GM12801 (cell line): ENCODE data around the gene PGR.

Experiments used
- CTCF ChIP-seq: IDR thresholded peaks from one replicate; pipeline ENCODE4 v1.5.1; 2011; ENCODE audit warnings: control low read depth; ENCODE audit not compliant: insufficient read length; ENCODE audit errors: extremely low read depth

Gene PGR

GRCh38 chr11:101008961-101009689 is 120.5 kb downstream of the PGR start:
- no peak for TF ChIP-seq CTCF

- no peak for TF ChIP-seq CTCF
Observed at GRCh38 chr11:101003468-101003867, 126.1 kb downstream of the PGR start.

GRCh38 chr11:100999756-101000155 is 129.9 kb downstream of the PGR start:
- TF ChIP-seq CTCF, result no peak

- TF ChIP-seq CTCF, result no peak
Observed at GRCh38 chr11:100994966-100995365, 134.6 kb downstream of the PGR start.

DNA sequence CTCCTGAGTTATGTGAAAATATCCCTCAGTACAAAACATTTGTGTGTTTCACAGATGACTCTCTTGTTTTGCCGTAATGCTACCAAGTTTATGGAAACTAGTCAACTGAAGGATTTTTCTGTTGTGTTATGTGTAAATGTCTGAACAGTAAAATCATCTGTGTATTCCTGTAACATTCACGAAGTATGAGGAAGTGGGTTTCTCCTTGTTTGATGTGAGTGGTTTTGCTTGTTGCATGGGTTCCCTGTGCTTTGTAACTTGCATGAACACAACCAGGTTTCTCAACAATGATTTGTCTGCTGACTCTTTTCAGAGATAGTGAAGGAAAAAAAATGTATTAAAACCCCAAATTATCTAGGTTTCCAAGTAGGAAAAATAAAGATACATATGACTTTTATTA is 138.1 kb downstream of the PGR start:
- no peak for TF ChIP-seq CTCF

DNA sequence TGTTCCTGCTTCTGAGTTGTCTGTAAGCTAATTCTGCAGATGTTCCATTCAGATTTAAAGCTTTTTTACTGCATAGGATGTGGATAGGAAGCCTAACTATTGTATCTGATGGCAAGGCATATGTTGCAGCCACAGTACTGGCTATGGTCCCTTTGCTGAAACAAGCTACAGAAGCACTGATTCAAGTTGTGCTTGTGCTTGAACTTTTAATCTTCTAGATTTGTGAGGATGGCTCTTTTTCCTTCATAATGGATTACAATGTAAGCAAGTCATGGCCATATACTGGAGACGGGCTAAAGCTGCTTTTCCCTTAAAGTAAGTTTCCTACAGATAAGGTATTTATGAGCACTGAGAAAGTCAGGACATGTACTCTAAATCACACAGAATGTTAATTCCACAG is 138.7 kb downstream of the PGR start:
- no peak for TF ChIP-seq CTCF

- no peak for TF ChIP-seq CTCF
Observed at GRCh38 chr11:100984668-100985067, 144.9 kb downstream of the PGR start.
